Measurements from ENCODE around the gene EXPH5.

DNA sequence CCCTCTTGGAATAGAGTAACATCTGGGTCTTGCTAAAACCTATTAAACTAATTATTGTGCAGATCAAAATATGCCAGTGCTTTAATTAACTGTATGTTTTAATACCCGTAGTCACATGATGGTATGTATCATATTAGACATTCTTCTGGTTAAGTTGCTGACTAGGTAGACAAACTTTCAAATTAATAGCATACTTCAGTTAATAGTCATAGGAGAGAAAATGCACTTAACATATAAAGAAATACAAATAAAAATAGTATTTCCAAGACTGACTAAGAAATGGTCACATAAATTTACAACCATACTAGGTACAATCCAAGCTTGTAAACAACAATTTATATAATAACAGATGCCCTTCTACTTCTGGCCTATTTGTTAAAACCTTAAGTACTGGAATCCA lies 7.6 kb upstream of the EXPH5 start:
- no peak for TF ChIP-seq EZH2 (IDR thresholded peaks at IDR 0.05; ENCODE audit: insufficient read depth, poor library complexity, severe bottlenecking)
- no peak for TF ChIP-seq EZH2phosphoT487 (IDR thresholded peaks at IDR 0.05; ENCODE audit: insufficient read depth, low read depth)
